ENCODE data around the gene LPP.
"Not testable (repeated sequence)": the region's sequence is repeated elsewhere in the genome, so short reads cannot be mapped to it uniquely, and the experiment has no call there.

The LPP gene

GRCh38 chr3:188435266-188435665 lies 281.3 kb downstream of the LPP start:
- in situ Hi-C loops (cut with MboI; ENCODE audit: low sequenced_read_pairs) = no loop called here

DNA sequence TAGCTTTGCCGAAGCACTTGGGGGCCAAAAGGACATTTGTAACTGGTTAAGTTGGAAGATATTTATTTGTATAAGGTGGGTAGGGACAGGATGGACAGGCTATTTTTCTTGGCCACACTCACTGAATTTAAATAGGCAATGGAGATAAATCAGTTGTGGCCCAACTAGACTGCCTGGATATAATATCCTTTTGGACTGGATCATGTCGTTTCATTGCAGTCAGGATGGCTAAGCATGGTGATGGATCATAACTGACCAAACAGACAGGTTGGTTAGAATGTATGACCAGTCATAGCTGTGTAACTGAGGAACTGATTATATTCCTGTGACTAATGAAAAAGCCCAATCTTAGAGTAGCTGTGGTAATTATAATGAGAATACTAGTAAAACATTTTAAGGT lies 284.0 kb downstream of the LPP start:
- Histone ChIP-seq H3K27me3 (ENCODE audit: low read depth) (no peaks in the 10 kb centered on the region), H3K4me3 (no peak overlapping the region), H3K4me1 (no peaks in the 10 kb centered on the region), H3K9me3 (no peaks in the 10 kb centered on the region), H3K36me3 (replicated peaks) (no peaks in the 10 kb centered on the region)
- in situ Hi-C loops (cut with MboI; ENCODE audit: low sequenced_read_pairs) = no loop called here
- no peak for DNase-seq (ENCODE audit: low spot score in 2 of 2)

More at GRCh38 chr3:188435266-188435665, 281.3 kb downstream of the LPP start:
- no peaks in the 10 kb centered on the region for H3K9me3 ChIP-seq
- H3K27me3 ChIP-seq (ENCODE audit: low read depth) = no peaks in the 10 kb centered on the region
- H3K4me3 ChIP-seq = no peak overlapping the region
- no peaks in the 10 kb centered on the region for H3K4me1 ChIP-seq
- H3K36me3 ChIP-seq (replicated peaks) = no peaks in the 10 kb centered on the region
- no peak for DNase-seq (ENCODE audit: low spot score in 2 of 2)

GRCh38 chr3:188439080-188439479 lies 285.1 kb downstream of the LPP start:
- Histone ChIP-seq H3K9me3 (no peaks in the 10 kb centered on the region), H3K27me3 (ENCODE audit: low read depth) (no peaks in the 10 kb centered on the region), H3K36me3 (replicated peaks) (no peaks in the 10 kb centered on the region), H3K4me3 (no peak overlapping the region), H3K4me1 (no peaks in the 10 kb centered on the region)
- in situ Hi-C loops (cut with MboI; ENCODE audit: low sequenced_read_pairs) = no loop called here
- no peak for DNase-seq (ENCODE audit: low spot score in 2 of 2)

GRCh38 chr3:188440340-188440972 lies 286.5 kb downstream of the LPP start:
- Histone ChIP-seq H3K36me3 (replicated peaks) (no peaks in the 10 kb centered on the region), H3K4me1 (no peaks in the 10 kb centered on the region), H3K27me3 (ENCODE audit: low read depth) (no peaks in the 10 kb centered on the region), H3K9me3 (no peaks in the 10 kb centered on the region), H3K4me3 (no peak overlapping the region)
- in situ Hi-C loops (cut with MboI; ENCODE audit: low sequenced_read_pairs) = no loop called here
- DNase-seq (ENCODE audit: low spot score in 2 of 2) = no peak

DNA sequence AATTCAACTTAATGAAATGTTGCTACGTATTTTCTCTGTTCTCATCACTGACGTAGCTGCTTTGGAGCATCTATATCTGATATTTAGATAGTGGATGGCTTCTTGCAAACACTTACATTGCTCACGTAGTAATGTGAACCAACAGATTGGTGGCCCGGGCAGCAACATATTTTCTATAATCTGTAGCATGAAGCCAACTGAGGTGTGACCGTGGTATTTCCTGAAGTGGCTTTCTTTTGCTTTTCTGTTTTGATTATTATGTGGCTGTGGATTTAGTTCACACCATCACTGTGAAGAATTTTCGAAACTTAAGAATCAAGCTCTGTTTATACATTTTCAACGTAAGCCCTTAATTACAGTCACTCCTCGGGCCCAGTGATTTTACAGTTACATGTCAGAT lies 288.5 kb downstream of the LPP start:
- Histone ChIP-seq H3K4me1 (no peaks in the 10 kb centered on the region), H3K36me3 (replicated peaks) (no peaks in the 10 kb centered on the region), H3K4me3 (no peak overlapping the region), H3K9me3 (no peaks in the 10 kb centered on the region), H3K27me3 (ENCODE audit: low read depth) (no peaks in the 10 kb centered on the region)
- no peak for DNase-seq (ENCODE audit: low spot score in 2 of 2)
- in situ Hi-C loops (cut with MboI; ENCODE audit: low sequenced_read_pairs) = no loop called here

DNA sequence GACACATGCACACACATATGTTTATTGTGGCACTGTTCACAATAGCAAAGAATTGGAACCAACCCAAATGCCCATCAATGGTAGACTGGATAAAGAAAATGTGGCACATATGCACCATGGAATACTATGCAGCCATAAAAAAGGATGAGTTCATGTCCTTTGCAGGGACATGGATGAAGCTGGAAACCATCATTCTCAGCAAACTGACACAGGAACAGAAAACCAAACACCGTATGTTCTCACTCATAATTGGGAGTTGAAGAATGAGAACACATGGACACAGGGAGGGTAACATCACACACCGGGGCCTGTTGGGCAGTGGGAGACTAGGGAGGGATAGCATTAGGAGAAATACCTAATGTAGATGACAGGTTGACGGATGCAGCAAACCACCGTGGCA lies 291.2 kb downstream of the LPP start:
- DNase-seq (ENCODE audit: low spot score in 2 of 2); H3K27me3 ChIP-seq (ENCODE audit: low read depth); H3K4me3 ChIP-seq; H3K9me3 ChIP-seq; H3K36me3 ChIP-seq (replicated peaks); H3K4me1 ChIP-seq; in situ Hi-C loops (cut with MboI; ENCODE audit: low sequenced_read_pairs): not testable (repeated sequence)

DNA sequence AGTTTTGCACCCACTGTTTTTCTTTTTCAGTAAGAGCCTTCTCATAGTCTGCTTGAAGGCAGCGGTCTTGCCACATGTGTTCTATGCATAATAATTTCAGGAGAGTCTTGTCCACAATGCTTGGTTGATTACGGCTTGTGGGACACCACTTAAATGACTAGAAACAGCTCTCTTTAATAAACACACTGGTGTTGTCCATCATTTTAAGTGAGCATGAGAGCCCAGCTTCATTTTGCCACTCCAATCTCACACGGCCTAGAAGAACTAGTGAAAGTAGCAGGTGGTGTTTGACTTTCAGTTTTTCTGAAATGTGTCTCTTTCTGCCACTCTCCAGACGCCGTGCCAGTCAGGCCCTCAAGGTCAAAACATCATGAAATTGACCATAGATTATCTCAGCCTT lies 292.1 kb downstream of the LPP start:
- no peak for DNase-seq (ENCODE audit: low spot score in 2 of 2)
- H3K4me3 ChIP-seq = no peak overlapping the region

DNA sequence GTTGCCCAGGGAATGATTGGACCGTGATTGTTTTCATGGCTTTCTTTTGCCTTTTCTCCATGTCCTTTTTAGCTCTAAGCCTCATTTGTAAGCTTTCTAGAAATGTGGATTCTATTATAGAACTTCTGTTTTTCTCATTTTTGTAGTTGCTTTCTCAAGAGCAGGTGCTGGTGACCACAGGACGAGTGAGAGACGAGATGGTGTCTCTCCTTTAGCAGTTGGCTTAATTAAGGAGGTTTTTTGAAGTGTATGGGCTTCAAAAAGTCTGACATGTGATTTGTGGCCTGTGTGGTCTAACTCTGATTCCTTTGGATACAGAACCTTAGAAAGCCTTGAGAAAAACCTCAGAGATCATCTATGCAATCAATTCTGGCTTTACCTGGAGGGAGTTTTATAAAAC lies 292.8 kb downstream of the LPP start:
- no peak for DNase-seq (ENCODE audit: low spot score in 2 of 2)
- no peaks in the 10 kb centered on the region for H3K4me1 ChIP-seq
- no peaks in the 10 kb centered on the region for H3K27me3 ChIP-seq (ENCODE audit: low read depth)
- in situ Hi-C loops (cut with MboI; ENCODE audit: low sequenced_read_pairs) = no loop called here
- no peaks in the 10 kb centered on the region for H3K36me3 ChIP-seq (replicated peaks)
- no peak overlapping the region for H3K4me3 ChIP-seq
- H3K9me3 ChIP-seq = no peaks in the 10 kb centered on the region

More for the DNA sequence above, 292.1 kb downstream of the LPP start:
- in situ Hi-C loops (cut with MboI; ENCODE audit: low sequenced_read_pairs) = no loop called here
- Histone ChIP-seq H3K36me3 (replicated peaks) (no peaks in the 10 kb centered on the region), H3K4me1 (no peaks in the 10 kb centered on the region), H3K27me3 (ENCODE audit: low read depth) (no peaks in the 10 kb centered on the region), H3K9me3 (no peaks in the 10 kb centered on the region)

GRCh38 chr3:188448813-188449212 lies 294.9 kb downstream of the LPP start:
- Histone ChIP-seq H3K27me3 (ENCODE audit: low read depth) (no peaks in the 10 kb centered on the region), H3K4me1 (no peaks in the 10 kb centered on the region), H3K36me3 (replicated peaks) (no peaks in the 10 kb centered on the region), H3K4me3 (no peak overlapping the region), H3K9me3 (no peaks in the 10 kb centered on the region)
- no peak for DNase-seq (ENCODE audit: low spot score in 2 of 2)
- in situ Hi-C loops (cut with MboI; ENCODE audit: low sequenced_read_pairs) = no loop called here

- no peak overlapping the region for H3K4me3 ChIP-seq
Measured at GRCh38 chr3:188449421-188449820, 295.5 kb downstream of the LPP start.

DNA sequence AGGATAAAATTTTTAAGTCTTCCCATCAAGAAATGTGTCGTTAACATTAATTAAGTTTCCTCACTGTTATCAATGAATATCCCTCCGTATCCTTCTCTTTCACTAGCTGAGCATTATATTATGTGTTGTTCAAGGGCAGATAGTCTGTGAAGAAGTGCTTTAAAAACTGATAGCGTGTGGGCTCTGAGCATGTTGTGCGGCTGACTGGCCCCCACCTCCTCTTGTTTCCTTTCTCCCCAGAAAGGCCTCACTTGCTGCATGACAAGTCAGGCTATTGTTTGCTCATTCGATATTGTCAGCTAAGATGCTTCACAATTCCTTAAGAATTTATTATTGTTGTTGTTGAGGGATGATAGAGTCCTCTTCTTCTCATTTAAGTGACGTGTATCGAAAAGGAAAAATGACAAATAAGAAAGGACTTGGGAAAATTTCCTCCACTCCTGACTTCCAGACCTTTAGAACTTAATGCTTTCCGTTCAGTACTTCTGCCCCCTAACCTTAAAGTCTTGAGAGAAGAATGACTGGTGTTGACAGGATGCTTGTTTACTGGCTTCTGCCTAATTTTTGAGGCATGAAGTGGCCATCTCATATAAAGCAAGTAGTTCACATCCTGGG lies 298.3 kb downstream of the LPP start:
- no peak for DNase-seq (ENCODE audit: low spot score in 2 of 2)
- no peaks in the 10 kb centered on the region for H3K4me1 ChIP-seq
- in situ Hi-C loops (cut with MboI; ENCODE audit: low sequenced_read_pairs) = no loop called here
- H3K9me3 ChIP-seq = no peaks in the 10 kb centered on the region
- H3K27me3 ChIP-seq (ENCODE audit: low read depth) = peaks cover 9% of the 10 kb centered on the region; the same call in 1 of the 2 replicates
- H3K36me3 ChIP-seq (replicated peaks) = no peaks in the 10 kb centered on the region
- H3K4me3 ChIP-seq = no peak overlapping the region

More at GRCh38 chr3:188449421-188449820, 295.5 kb downstream of the LPP start:
- Histone ChIP-seq H3K27me3 (ENCODE audit: low read depth) (no peaks in the 10 kb centered on the region), H3K36me3 (replicated peaks) (no peaks in the 10 kb centered on the region), H3K4me1 (no peaks in the 10 kb centered on the region), H3K9me3 (no peaks in the 10 kb centered on the region)
- in situ Hi-C loops (cut with MboI; ENCODE audit: low sequenced_read_pairs) = no loop called here
- no peak for DNase-seq (ENCODE audit: low spot score in 2 of 2)

DNA sequence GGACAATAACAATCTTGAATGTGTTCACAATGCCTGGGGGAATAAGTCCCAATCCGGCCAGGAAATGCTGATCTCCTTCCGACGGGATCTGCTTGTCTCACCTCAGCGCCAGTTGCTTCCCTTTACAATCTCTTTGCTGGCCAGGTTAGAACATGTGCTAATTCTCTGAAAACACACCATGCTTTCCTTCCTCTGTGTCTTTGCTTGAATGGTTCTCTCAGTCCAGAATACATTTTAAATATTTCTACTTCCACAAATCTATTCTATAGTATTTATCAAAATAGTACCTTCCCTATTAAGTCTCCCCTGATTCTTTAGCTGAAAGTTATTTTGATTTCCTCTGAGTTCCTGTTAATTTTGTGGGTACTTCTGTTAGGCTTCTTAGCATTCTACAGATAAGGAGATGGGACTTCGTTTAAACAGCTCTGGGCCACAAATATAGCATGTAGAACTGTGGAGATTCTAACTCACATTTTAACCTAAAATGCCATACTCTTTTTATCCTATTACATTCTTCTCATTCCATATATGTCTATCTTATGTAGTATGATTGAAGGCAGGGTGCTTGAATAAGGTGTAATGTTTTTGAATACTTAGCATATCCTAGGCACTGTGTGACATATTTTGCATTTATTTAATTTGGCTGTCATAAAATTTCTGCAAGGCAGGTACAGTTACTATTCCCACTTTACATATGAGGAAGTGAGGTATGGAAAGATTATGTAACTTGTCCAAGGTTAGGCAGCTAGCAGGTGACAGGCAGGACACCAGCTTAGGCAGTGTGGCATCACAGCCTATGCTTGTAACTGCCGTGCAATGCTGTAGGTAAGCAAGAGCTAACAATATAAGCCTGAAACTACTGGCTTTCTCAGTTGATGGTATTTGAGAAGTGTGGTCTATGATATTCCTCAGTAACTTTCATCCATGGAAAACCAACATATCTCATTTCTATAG lies 299.8 kb downstream of the LPP start:
- Histone ChIP-seq H3K4me1 (no peaks in the 10 kb centered on the region), H3K27me3 (ENCODE audit: low read depth) (peaks cover 13% of the 10 kb centered on the region; the same call in 1 of the 2 replicates), H3K4me3 (no peak overlapping the region), H3K9me3 (no peaks in the 10 kb centered on the region), H3K36me3 (replicated peaks) (no peaks in the 10 kb centered on the region)
- no peak for DNase-seq (ENCODE audit: low spot score in 2 of 2)
- in situ Hi-C loops (cut with MboI; ENCODE audit: low sequenced_read_pairs) = no loop called here

DNA sequence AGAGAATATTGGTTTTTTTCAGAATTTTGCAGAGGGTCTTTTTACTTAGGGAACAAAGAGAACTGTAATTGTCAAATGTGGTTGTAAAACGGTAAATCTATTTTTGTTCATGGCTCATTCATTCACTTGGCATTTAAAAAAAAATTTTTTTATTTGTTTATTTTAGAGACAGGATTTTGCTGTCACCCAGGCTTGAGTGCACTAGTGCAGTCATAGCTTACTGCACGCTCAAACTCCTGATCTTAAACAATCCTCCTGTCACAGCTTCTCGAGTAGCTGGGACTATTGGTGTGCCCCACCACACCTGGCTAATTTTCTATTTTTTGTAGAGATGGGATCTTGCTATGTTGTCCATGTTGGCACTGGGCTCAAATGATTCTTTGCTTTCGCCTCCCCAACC lies 301.8 kb downstream of the LPP start:
- Histone ChIP-seq H3K27me3 (ENCODE audit: low read depth) (peaks cover 33% of the 10 kb centered on the region), H3K4me3 (no peak overlapping the region), H3K4me1 (no peaks in the 10 kb centered on the region), H3K36me3 (replicated peaks) (no peaks in the 10 kb centered on the region), H3K9me3 (no peaks in the 10 kb centered on the region)
- in situ Hi-C loops (cut with MboI; ENCODE audit: low sequenced_read_pairs) = no loop called here
- DNase-seq (ENCODE audit: low spot score in 2 of 2) = no peak

DNA sequence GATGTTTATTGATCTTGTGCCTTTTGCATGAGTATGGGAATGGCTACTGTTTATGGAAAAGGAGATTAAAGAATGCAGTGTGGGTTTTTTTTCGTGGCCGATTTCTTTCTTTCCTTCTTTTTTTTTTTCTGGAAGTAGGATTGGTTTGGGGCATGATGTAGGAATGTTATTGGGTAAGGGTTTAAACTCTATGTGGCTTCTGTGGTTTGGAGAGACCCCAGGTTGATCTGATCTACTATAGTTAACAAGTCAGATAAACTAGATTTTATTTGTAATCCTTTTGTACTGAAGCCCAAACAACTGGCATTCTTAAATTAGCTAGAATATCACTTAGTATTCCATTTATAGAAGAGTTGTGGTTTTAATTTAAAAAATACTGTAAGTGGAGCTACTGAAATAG lies 304.8 kb downstream of the LPP start:
- H3K9me3 ChIP-seq = no peaks in the 10 kb centered on the region
- no peak for DNase-seq (ENCODE audit: low spot score in 2 of 2)
- no peaks in the 10 kb centered on the region for H3K36me3 ChIP-seq (replicated peaks)
- peaks cover 52% of the 10 kb centered on the region for H3K27me3 ChIP-seq (ENCODE audit: low read depth)
- no peak overlapping the region for H3K4me3 ChIP-seq
- in situ Hi-C loops (cut with MboI; ENCODE audit: low sequenced_read_pairs) = no loop called here
- no peaks in the 10 kb centered on the region for H3K4me1 ChIP-seq

All from HAP-1 (cell line).